H9 (cell line): ENCODE results near the gene CRYGS. TPM values are rescaled to one million over a fixed set of nuclear protein-coding genes. Genes with fewer than 3 reads are reported as not detected.

Experiments used
- DNase-seq: peaks from one replicate; pipeline ENCODE4 v3.0.0-alpha.2; 2017
- H2AFZ ChIP-seq: one replicate; pipeline ENCODE4 v1.6.1; 2013; ENCODE audit warnings: mild to moderate bottlenecking, low read length, control low read depth, moderate library complexity
- H2AK5ac ChIP-seq: 2 replicates; pipeline ENCODE4 v1.6.1; 2013; ENCODE audit warnings: low read length, control low read depth, mixed read lengths; ENCODE audit not compliant: insufficient read length
- H2BK120ac ChIP-seq: one replicate; pipeline ENCODE4 v1.6.1; 2013; ENCODE audit warnings: low read depth, mild to moderate bottlenecking, low read length, control low read depth, inconsistent platforms; ENCODE audit not compliant: poor library complexity, severe bottlenecking
- H2BK12ac ChIP-seq: 2 replicates; pipeline ENCODE4 v1.6.1; 2013; ENCODE audit warnings: low read length, control low read depth, mixed read lengths, low read depth; ENCODE audit not compliant: insufficient read length
- H2BK15ac ChIP-seq: 2 replicates; pipeline ENCODE4 v1.6.1; 2013; ENCODE audit warnings: low read depth, low read length, control low read depth
- H2BK20ac ChIP-seq: one replicate; pipeline ENCODE4 v1.6.1; 2013; ENCODE audit warnings: low read depth, mild to moderate bottlenecking, low read length, control low read depth, inconsistent platforms; ENCODE audit not compliant: poor library complexity, severe bottlenecking
- H2BK5ac ChIP-seq: 2 replicates; pipeline ENCODE4 v1.6.1; 2013; ENCODE audit warnings: low read length, control low read depth, mixed read lengths; ENCODE audit not compliant: insufficient read length
- H3K14ac ChIP-seq: 2 replicates; pipeline ENCODE4 v1.6.1; 2013; ENCODE audit warnings: low read length, control low read depth; ENCODE audit not compliant: insufficient read depth
- H3K18ac ChIP-seq: 2 replicates; pipeline ENCODE4 v1.6.1; 2013; ENCODE audit warnings: low read depth, mild to moderate bottlenecking, mixed read lengths, low read length, control low read depth; ENCODE audit not compliant: insufficient read length
- H3K23ac ChIP-seq: 2 replicates; pipeline ENCODE4 v1.6.1; 2013; ENCODE audit warnings: low read length, control low read depth, mixed read lengths, low read depth; ENCODE audit not compliant: insufficient read length
- H3K23me2 ChIP-seq: 2 replicates; pipeline ENCODE4 v1.6.1; 2013; ENCODE audit warnings: low read depth, mild to moderate bottlenecking, mixed read lengths, low read length, control low read depth; ENCODE audit not compliant: insufficient read length, poor library complexity, severe bottlenecking
- H3K27ac ChIP-seq: 2 replicates; pipeline ENCODE4 v1.5.1; 2013; ENCODE audit warnings: low read length, control low read depth, mixed read lengths, low read depth; ENCODE audit not compliant: insufficient read length
- H3K27me3 ChIP-seq: 2 replicates; pipeline ENCODE4 v1.6.1; 2013; ENCODE audit warnings: low read length, control low read depth, inconsistent platforms; ENCODE audit not compliant: insufficient read depth
- H3K4ac ChIP-seq: 2 replicates; pipeline ENCODE4 v1.6.1; 2013; ENCODE audit warnings: low read depth, mild to moderate bottlenecking, control low read depth, inconsistent platforms, low read length, moderate library complexity
- H3K4me1 ChIP-seq: 2 replicates; pipeline ENCODE4 v1.6.1; 2013; ENCODE audit warnings: low read length, control low read depth, inconsistent platforms; ENCODE audit not compliant: insufficient read depth
- H3K4me2 ChIP-seq: 2 replicates; pipeline ENCODE4 v1.6.1; 2013; ENCODE audit warnings: low read length, control low read depth, mixed read lengths; ENCODE audit not compliant: insufficient read length, insufficient read depth
- H3K56ac ChIP-seq: 2 replicates; pipeline ENCODE4 v1.6.1; 2013; ENCODE audit warnings: low read depth, mild to moderate bottlenecking, mixed read lengths, low read length, control low read depth; ENCODE audit not compliant: insufficient read length
- H3K79me1 ChIP-seq: 2 replicates; pipeline ENCODE4 v1.6.1; 2013; ENCODE audit warnings: low read depth, mild to moderate bottlenecking, moderate library complexity, low read length, control low read depth, inconsistent platforms; ENCODE audit not compliant: insufficient read depth, poor library complexity, severe bottlenecking
- H3K79me2 ChIP-seq: 2 replicates; pipeline ENCODE4 v1.6.1; 2013; ENCODE audit warnings: low read length, control low read depth, inconsistent platforms; ENCODE audit not compliant: insufficient read depth
- H3K9ac ChIP-seq: 2 replicates; pipeline ENCODE4 v1.6.1; 2013; ENCODE audit warnings: low read length, control low read depth, mixed read lengths; ENCODE audit not compliant: insufficient read length; ENCODE audit errors: extremely low read depth
- H3K9me3 ChIP-seq: one replicate; pipeline ENCODE4 v1.6.1; 2013; ENCODE audit warnings: low read depth, low read length, inconsistent platforms; ENCODE audit not compliant: control insufficient read depth
- H3T11ph ChIP-seq: one replicate; pipeline ENCODE4 v1.6.1; 2013; ENCODE audit warnings: mild to moderate bottlenecking, low read length, control low read depth, inconsistent platforms
- H4K20me1 ChIP-seq: one replicate; pipeline ENCODE4 v1.6.1; 2013; ENCODE audit not compliant: control insufficient read depth, insufficient read length, insufficient read depth
- H4K5ac ChIP-seq: 2 replicates; pipeline ENCODE4 v1.6.1; 2013; ENCODE audit warnings: low read depth, mild to moderate bottlenecking, mixed read lengths, low read length, control low read depth; ENCODE audit not compliant: insufficient read length
- H4K8ac ChIP-seq: replicated peaks from 2 replicates; pipeline ENCODE4 v1.6.1; 2013; ENCODE audit warnings: low read length, control low read depth, mixed read lengths, low read depth; ENCODE audit not compliant: insufficient read length
- H4K91ac ChIP-seq: 2 replicates; pipeline ENCODE4 v1.6.1; 2013; ENCODE audit warnings: low read depth, mild to moderate bottlenecking, moderate library complexity, mixed read lengths, low read length, control low read depth; ENCODE audit not compliant: insufficient read length
- H3K27ac Mint-ChIP-seq, 3 experiments: 2 replicates in 2 of 3; 3 replicates in 1 of 3; pipeline ENCODE4 v1.8.0; 2020 to 2021; ENCODE audit warnings: mixed read lengths in 3 of 3, mild to moderate bottlenecking in 1 of 3, moderate library complexity in 1 of 3
- H3K27me3 Mint-ChIP-seq: 2 replicates; pipeline ENCODE4 v1.8.0; 2021; ENCODE audit warnings: low read depth, mild to moderate bottlenecking, moderate library complexity, mixed read lengths
- H3K36me3 Mint-ChIP-seq, 3 experiments: 2 replicates in 2 of 3; 3 replicates in 1 of 3; pipeline ENCODE4 v1.8.0; 2020 to 2021; ENCODE audit warnings: low read depth in 3 of 3, mixed read lengths in 3 of 3; ENCODE audit not compliant: insufficient read depth in 1 of 3
- H3K4me1 Mint-ChIP-seq, 2 experiments: 2 replicates each; pipeline ENCODE4 v1.8.0; 2020; ENCODE audit warnings: mixed read lengths in 2 of 2
- H3K4me3 Mint-ChIP-seq, 2 experiments: 2 replicates in 1 of 2; 3 replicates in 1 of 2; pipeline ENCODE4 v1.8.0; 2020 to 2021; ENCODE audit warnings: mild to moderate bottlenecking in 2 of 2, mixed read lengths in 2 of 2, moderate library complexity in 1 of 2
- H3K9me3 Mint-ChIP-seq, 2 experiments: 2 replicates in 1 of 2; 3 replicates in 1 of 2; pipeline ENCODE4 v1.8.0; 2020; ENCODE audit warnings: mild to moderate bottlenecking in 2 of 2, mixed read lengths in 2 of 2, moderate library complexity in 1 of 2
- WGBS: extraction: QIAGEN DNeasy Blood & Tissue Kit; methylation state at CpG from one replicate; pipeline ENCODE4 v1.1.7; 2013; ENCODE audit warnings: missing lambda C conversion rate, low lambda C conversion rate, mixed read lengths; ENCODE audit not compliant: insufficient read length; ENCODE audit errors: extremely low coverage; 5-methylcytosine and 5-hydroxymethylcytosine counted together
- total RNA-seq: library from RNA; stranded (reverse); gene quantifications from 2 replicates; pipeline ENCODE4 v1.2.1, GENCODE V29; 2021
- TF ChIP-seq, protein P1 (sequence below): fragments of 200-600 bp; sonication (generic); conservative IDR thresholded peaks from 3 replicates; pipeline ENCODE4 v1.8.0; 2021; ENCODE audit warnings: antibody characterized with exemption, mild to moderate bottlenecking

The CRYGS gene
- total RNA-seq, 1 experiment from 2014 or later = 1.0 TPM

DNA sequence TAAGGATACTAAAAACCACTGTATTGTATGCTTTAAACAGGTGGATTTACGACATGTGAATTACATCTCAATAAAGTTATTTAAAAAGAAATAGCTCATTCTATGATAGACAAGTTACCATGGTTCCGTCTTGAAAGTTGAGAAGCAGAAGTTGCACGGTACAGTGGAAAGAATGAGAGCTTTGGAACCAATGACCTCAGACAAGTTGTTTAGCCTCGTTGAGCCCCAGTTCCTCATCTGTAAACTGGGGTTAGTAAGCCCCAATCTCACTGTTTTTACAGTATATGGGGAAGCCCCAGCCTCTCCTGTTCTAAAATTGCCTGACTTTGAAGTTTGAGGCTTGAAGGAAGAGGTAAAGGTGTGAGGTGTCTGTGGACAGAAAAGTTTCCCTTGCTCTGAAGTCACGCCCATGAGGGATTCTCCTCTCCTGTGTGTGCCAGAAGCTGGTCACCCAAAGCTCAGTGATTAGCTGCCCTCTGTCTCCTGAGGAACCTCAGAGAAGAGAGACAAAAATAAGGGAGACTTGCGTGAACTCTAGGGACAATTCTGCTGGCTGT is 10.0 kb downstream of the CRYGS start:
- no peak overlapping the region for H2BK120ac ChIP-seq
- no peak overlapping the region for H4K5ac ChIP-seq
- no peak overlapping the region for H3K9ac ChIP-seq
- no CpG with 5 or more reads among the region's 6 CpGs for WGBS
- no peak overlapping the region for H2AK5ac ChIP-seq
- no peak overlapping the region for H3K14ac ChIP-seq
- no peak overlapping the region for H3K27ac ChIP-seq
- H4K20me1 ChIP-seq = no peaks in the 10 kb centered on the region
- no peaks in the 10 kb centered on the region for H3K9me3 Mint-ChIP-seq
- H2BK15ac ChIP-seq = no peak overlapping the region
- H4K91ac ChIP-seq = no peak overlapping the region
- no peaks in the 10 kb centered on the region for H3K79me1 ChIP-seq
- H3K36me3 Mint-ChIP-seq = no peaks in the 10 kb centered on the region; a peak in 1 of 7 replicates
- H3K79me2 ChIP-seq = no peaks in the 10 kb centered on the region
- no peaks in the 10 kb centered on the region for H3K27me3 Mint-ChIP-seq
- peaks cover 8 to 12% of the 10 kb centered on the region in 2 experiments for H3K4me1 Mint-ChIP-seq
- no peak for DNase-seq
- H3K4ac ChIP-seq = no peak overlapping the region
- H3T11ph ChIP-seq = no peak overlapping the region
- TF ChIP-seq, protein P1, sequence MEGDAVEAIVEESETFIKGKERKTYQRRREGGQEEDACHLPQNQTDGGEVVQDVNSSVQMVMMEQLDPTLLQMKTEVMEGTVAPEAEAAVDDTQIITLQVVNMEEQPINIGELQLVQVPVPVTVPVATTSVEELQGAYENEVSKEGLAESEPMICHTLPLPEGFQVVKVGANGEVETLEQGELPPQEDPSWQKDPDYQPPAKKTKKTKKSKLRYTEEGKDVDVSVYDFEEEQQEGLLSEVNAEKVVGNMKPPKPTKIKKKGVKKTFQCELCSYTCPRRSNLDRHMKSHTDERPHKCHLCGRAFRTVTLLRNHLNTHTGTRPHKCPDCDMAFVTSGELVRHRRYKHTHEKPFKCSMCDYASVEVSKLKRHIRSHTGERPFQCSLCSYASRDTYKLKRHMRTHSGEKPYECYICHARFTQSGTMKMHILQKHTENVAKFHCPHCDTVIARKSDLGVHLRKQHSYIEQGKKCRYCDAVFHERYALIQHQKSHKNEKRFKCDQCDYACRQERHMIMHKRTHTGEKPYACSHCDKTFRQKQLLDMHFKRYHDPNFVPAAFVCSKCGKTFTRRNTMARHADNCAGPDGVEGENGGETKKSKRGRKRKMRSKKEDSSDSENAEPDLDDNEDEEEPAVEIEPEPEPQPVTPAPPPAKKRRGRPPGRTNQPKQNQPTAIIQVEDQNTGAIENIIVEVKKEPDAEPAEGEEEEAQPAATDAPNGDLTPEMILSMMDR = no peak
- H3K4me1 ChIP-seq = peaks cover 2% of the 10 kb centered on the region; the same call in 1 of the 2 replicates
- no peaks in the 10 kb centered on the region for H3K23me2 ChIP-seq
- no peak overlapping the region for H2BK12ac ChIP-seq
- H2AFZ ChIP-seq = no peak overlapping the region
- no peak overlapping the region for H2BK5ac ChIP-seq
- no peak overlapping the region for H3K23ac ChIP-seq
- H3K9me3 ChIP-seq = no peaks in the 10 kb centered on the region
- H3K56ac ChIP-seq = no peak overlapping the region
- no peak overlapping the region for H4K8ac ChIP-seq
- H3K27me3 ChIP-seq = no peaks in the 10 kb centered on the region
- H3K27ac Mint-ChIP-seq = no peak overlapping the region
- no peak overlapping the region for H3K4me2 ChIP-seq
- H2BK20ac ChIP-seq = no peak overlapping the region
- no peak overlapping the region for H3K18ac ChIP-seq
- no peak overlapping the region for H3K4me3 Mint-ChIP-seq
